ENCODE measurements around the gene SLC16A4.

The SLC16A4 gene

DNA sequence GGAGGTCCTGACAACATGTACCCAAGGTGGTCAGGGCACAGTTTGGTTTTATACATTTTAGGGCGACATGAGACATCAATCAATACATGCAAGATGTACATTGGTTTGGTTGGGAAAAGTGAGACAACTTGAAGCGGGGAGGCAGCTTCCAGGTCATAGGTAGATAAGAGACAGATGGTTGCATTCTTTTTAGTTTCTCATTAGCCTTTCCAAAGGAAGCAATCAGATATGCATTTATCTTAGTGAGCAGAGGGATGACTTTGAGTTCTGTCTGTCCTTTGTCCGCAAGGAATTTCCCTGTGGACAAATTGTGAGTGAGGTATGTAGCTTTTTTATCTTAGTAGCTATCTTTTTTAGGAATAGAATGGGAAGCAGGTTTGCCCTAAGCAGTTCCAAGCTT is 62.1 kb downstream of the SLC16A4 start:
- TF ChIP-seq, protein P1, sequence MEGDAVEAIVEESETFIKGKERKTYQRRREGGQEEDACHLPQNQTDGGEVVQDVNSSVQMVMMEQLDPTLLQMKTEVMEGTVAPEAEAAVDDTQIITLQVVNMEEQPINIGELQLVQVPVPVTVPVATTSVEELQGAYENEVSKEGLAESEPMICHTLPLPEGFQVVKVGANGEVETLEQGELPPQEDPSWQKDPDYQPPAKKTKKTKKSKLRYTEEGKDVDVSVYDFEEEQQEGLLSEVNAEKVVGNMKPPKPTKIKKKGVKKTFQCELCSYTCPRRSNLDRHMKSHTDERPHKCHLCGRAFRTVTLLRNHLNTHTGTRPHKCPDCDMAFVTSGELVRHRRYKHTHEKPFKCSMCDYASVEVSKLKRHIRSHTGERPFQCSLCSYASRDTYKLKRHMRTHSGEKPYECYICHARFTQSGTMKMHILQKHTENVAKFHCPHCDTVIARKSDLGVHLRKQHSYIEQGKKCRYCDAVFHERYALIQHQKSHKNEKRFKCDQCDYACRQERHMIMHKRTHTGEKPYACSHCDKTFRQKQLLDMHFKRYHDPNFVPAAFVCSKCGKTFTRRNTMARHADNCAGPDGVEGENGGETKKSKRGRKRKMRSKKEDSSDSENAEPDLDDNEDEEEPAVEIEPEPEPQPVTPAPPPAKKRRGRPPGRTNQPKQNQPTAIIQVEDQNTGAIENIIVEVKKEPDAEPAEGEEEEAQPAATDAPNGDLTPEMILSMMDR (IDR thresholded peaks at IDR 0.05; ENCODE audit: low read length, missing control alignments): no peak
- no peak overlapping the region for H3K4me3 ChIP-seq (replicated peaks; ENCODE audit: low read depth, low read length)
- no peak for DNase-seq (ENCODE audit: low read depth)

DNA sequence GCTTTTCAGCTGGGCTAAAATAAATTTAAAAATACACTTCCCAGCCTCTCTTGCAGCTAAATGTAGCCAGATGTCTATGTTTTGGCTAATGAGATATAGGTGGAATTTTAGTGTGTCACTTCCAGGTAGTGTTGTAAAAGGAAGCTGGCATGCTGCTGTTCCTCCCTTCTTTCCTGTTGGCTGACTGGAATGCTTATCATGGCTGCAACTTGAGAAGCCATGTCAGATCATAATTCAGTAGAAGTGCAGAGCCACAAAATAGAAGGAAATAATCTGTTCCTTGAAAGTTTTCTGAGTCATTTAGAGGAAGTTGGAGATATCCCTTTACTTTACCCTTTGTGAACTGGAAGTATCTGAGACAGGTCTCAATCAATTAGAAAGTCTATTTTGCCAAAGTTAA is 62.6 kb downstream of the SLC16A4 start:
- peak; percentile 31 for DNase-seq (ENCODE audit: low read depth)
- H3K4me3 ChIP-seq (replicated peaks; ENCODE audit: low read depth, low read length): no peak overlapping the region
- TF ChIP-seq, protein P1 (IDR thresholded peaks at IDR 0.05; ENCODE audit: low read length, missing control alignments): no peak

DNA sequence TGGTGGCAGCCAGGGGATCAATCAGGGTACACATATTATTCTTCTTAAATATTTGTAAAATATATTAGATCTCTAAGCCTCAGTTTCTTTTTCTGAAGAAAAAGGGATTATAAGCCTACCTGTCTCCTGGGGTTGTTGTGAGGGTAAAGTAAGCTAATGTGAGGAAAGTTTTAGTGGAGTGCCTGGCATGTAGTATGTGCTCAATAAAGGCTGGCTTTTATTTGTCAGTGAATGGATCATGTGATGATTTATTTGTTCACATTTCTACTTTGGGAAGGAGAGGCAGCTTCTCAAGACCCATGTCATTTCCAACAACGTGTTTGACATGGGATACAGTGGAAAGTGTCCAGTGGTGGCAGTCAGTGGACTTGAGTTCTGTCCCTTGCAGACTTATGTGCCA is 64.0 kb downstream of the SLC16A4 start:
- DNase-seq (ENCODE audit: low read depth): no peak
- no peak overlapping the region for H3K4me3 ChIP-seq (replicated peaks; ENCODE audit: low read depth, low read length)
- TF ChIP-seq, protein P1 (IDR thresholded peaks at IDR 0.05; ENCODE audit: low read length, missing control alignments): no peak

DNA sequence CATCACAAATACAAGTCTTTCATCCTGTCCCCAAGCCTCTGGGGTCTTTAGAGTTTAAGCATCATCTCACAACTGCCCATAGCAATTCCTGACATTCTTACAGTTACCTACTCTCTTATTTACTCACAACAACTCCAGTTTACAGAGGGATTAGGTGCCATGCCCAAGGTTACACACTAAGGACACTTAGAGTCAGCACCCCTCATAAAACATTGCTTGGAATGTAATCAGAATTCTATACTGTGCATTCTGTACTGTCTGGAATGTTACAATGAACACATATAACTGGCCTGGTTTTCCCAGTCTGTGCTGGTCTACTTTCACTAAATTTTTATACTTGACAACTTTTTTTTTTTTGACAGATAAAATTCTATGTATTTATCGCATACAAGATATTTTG is 66.2 kb downstream of the SLC16A4 start:
- no peak for DNase-seq (ENCODE audit: low read depth)
- H3K4me3 ChIP-seq (replicated peaks; ENCODE audit: low read depth, low read length): no peak overlapping the region
- TF ChIP-seq, protein P1 (IDR thresholded peaks at IDR 0.05; ENCODE audit: low read length, missing control alignments): no peak

DNA sequence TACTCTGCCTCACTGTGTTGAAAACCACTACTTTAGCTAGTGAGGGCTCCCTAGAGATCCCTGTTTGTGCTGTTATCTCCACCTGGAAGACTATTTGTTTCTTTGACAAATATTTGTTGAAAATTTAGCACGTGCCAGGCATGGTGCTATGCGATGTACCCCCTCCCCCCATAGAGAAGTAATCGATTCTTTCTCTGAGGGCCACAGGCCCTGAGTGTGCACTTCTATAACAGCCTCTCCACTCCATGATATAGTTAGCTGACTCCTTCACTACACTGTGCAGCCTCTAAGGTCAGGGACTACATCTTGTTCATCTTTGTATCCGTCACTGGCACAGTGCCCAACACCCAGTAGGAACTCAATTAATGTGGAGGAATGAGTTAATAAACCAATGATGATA is 69.0 kb downstream of the SLC16A4 start:
- no peak for DNase-seq (ENCODE audit: low read depth)
- TF ChIP-seq, protein P1 (IDR thresholded peaks at IDR 0.05; ENCODE audit: low read length, missing control alignments): no peak
- no peak overlapping the region for H3K4me3 ChIP-seq (replicated peaks; ENCODE audit: low read depth, low read length)

DNA sequence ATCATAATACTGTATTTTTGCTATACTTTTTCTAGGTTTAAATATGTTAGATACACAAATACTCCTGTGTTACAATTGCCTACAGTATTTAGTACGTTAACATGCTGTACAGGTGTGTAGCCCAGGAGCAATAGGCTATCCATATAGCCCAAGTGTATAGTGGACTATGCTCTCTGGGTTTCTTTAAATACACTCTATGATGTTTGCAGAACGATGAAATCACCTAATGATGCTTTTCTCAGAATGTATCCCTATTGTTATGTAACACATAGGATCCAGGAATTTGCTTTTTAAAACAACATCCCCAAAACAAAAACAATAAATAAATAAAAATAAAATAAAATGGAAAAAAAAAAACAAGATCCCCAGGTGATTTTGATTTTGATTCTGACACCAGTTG is 69.8 kb downstream of the SLC16A4 start:
- no peak overlapping the region for H3K4me3 ChIP-seq (replicated peaks; ENCODE audit: low read depth, low read length)
- no peak for DNase-seq (ENCODE audit: low read depth)
- TF ChIP-seq, protein P1 (IDR thresholded peaks at IDR 0.05; ENCODE audit: low read length, missing control alignments): no peak

DNA sequence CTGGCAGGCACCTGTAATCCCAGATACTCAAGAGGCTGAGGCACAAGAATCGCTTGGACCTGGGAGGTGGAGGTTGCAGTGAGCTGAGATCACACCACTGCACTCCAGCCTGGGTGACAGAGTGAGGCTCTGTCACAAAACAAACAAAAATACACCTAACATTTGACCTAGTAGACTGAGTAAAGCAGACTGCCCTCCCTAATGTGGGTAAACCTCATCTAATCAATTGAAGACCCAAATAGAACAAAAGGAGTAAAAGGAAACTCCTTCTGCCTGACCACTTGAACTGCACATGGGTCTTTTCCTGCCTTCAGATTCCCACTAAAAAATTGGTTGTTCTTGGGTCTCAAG is 70.7 kb downstream of the SLC16A4 start:
- TF ChIP-seq, protein P1 (IDR thresholded peaks at IDR 0.05; ENCODE audit: low read length, missing control alignments): no peak
- DNase-seq (ENCODE audit: low read depth): no peak

More for the DNA sequence above, 70.7 kb downstream of the SLC16A4 start:
- H3K4me3 ChIP-seq (replicated peaks; ENCODE audit: low read depth, low read length): no peak overlapping the region

Measured in fibroblast of pulmonary artery (primary cell).